Measurements from ENCODE around the gene TNN. TPM values are rescaled to one million over a fixed set of nuclear protein-coding genes. Genes with fewer than 3 reads are reported as not detected.

The TNN gene
- total and polyA plus RNA-seq, 8 donors: 0.06 to 1.1 (median 0.14) TPM; not detected in 5

DNA sequence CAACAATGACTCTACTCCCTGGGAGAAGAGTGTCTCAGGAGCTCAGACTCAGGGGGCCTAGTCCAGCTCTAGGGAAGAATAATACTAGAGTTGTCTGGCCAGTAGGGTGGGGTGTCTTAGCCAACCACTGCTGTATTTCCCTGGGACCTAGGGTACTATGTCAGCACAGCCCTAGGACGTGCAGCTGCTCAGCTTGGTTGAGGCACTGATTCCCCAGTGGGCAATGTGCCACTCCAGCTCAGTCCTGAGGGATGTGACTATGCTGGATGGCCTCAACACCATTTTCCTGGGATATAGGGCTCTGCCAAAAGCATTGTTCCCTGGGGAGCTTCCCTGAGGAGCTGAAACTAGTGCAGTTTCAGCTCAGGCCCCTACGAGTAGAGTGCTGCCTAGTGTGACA is 47.4 kb downstream of the TNN start:
- no peaks in the 10 kb centered on the region for H3K36me3 ChIP-seq
- H3K9me3 ChIP-seq: peaks cover 0 to 18% (median 14%) of the 10 kb centered on the region in 4 donors
- H3K27ac ChIP-seq: no peak overlapping the region
- no peak overlapping the region for H3K4me3 ChIP-seq
- WGBS, 5 donors: 60 to 79% (median 75%) methylated on average over 2 of the region's 2 CpGs
- H3K4me1 ChIP-seq: no peaks in the 10 kb centered on the region
- intact Hi-C loops (cut with DNase I; ENCODE audit: low total_unique reads): no loop called here
- H3K27me3 ChIP-seq: no peaks in the 10 kb centered on the region
- no peak for DNase-seq
- TF ChIP-seq POLR2AphosphoS5 (IDR thresholded peaks at IDR 0.05): no peak
- TF ChIP-seq CTCF (IDR thresholded peaks at IDR 0.05): no peak
- TF ChIP-seq EP300 (IDR thresholded peaks at IDR 0.05): no peak
- TF ChIP-seq POLR2A (IDR thresholded peaks at IDR 0.05): no peak

DNA sequence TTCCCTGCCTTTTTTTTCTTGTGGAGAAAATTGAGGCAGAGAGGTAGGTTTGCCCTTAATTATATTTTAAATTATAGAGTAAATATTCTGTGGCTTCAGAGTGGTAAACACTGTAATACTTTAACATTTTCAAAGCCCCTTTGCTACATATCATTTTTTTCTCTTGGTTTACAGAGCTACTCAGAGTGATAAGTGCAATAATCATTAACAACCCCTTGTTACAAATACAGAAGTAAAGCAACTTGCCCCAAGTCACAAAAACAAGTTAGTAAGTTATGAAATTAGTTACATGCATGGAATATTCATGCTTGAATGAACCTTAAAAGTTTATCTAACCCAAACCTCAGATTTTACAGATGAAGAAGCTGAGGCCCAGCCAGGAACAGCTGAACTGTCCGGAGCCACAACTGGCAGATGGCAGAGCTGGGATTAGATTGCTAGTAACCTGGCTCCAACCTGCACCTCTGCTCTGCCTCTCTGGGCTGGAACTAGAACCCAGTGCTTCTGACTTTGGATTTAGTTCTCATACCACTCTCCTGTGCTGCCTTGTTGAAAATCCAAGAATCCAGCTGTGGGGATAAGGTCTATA is 48.7 kb downstream of the TNN start:
- WGBS, 5 donors: 57 to 93% (median 76%) methylated on average over 1 of the region's 1 CpG
- Histone ChIP-seq H3K36me3 (no peaks in the 10 kb centered on the region), H3K27ac (no peak overlapping the region), H3K4me1 (no peaks in the 10 kb centered on the region), H3K27me3 (no peaks in the 10 kb centered on the region), H3K4me3 (no peak overlapping the region), H3K9me3 (peaks cover 0 to 18% (median 14%) of the 10 kb centered on the region in 4 donors)
- DNase-seq: no peak
- TF ChIP-seq EP300 (IDR thresholded peaks at IDR 0.05) (no peak), CTCF (IDR thresholded peaks at IDR 0.05) (no peak), POLR2A (IDR thresholded peaks at IDR 0.05) (no peak), POLR2AphosphoS5 (IDR thresholded peaks at IDR 0.05) (no peak)
- intact Hi-C loops (cut with DNase I; ENCODE audit: low total_unique reads): no loop called here

GRCh38 chr1:175116903-175117302 is 49.3 kb downstream of the TNN start:
- WGBS, 5 donors: 74 to 84% (median 77%) methylated on average over 11 of the region's 11 CpGs
- H3K4me1 ChIP-seq: no peaks in the 10 kb centered on the region
- DNase-seq: no peak
- H3K4me3 ChIP-seq: no peak overlapping the region
- no peaks in the 10 kb centered on the region for H3K36me3 ChIP-seq
- intact Hi-C loops (cut with DNase I; ENCODE audit: low total_unique reads): no loop called here
- no peaks in the 10 kb centered on the region for H3K27me3 ChIP-seq
- peaks cover 0 to 18% (median 14%) of the 10 kb centered on the region in 4 donors for H3K9me3 ChIP-seq
- TF ChIP-seq EP300 (IDR thresholded peaks at IDR 0.05) (no peak), POLR2AphosphoS5 (IDR thresholded peaks at IDR 0.05) (no peak), CTCF (IDR thresholded peaks at IDR 0.05) (no peak), POLR2A (IDR thresholded peaks at IDR 0.05) (no peak)
- no peak overlapping the region for H3K27ac ChIP-seq

DNA sequence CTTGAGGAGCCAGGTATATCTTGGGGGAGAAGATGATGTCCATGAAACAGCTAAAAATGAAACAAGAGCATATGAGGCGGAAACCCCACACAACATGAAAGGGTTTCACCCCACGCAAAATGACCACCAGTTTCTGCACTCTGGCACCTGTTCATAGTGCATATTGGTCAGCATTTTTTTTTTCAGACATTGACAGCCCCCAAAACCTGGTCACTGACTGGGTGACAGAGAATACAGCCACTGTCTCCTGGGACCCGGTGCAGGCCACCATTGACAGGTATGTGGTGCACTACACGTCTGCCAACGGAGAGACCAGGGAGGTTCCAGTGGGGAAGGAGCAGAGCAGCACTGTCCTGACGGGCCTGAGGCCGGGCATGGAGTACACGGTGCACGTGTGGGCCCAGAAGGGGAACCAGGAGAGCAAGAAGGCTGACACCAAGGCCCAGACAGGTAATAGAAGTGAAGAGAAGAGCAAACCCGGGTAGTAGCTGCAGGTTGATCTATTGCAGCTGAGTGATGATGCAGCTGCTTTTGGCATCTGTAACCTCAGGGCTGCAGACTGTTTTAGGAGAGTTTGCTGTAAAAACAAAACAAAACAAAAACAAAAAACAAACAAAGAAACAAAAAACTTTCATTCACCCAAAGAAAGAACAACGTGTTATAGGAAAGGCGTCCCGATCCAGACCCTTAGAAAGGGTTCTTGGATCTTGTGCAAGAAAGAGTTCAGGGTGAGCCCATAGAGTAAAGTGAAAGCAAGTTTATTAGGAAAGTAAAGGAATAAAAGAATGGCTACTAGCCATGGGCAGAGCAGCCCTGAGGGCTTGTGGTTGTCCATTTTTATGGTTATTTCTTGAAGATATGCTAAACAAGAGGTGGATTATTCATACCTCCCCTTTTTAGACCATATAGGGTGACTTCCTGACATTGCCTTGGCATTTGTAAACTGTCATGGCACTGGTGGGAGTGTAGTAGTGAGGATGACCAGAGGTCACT is 51.0 kb downstream of the TNN start:
- H3K4me3 ChIP-seq: no peak overlapping the region
- WGBS, 5 donors: 82 to 90% (median 86%) methylated on average over 13 of the region's 13 CpGs
- peaks cover 0 to 8% (median 4%) of the 10 kb centered on the region in 4 donors for H3K9me3 ChIP-seq
- no peaks in the 10 kb centered on the region for H3K36me3 ChIP-seq
- no peaks in the 10 kb centered on the region for H3K4me1 ChIP-seq
- intact Hi-C loops (cut with DNase I; ENCODE audit: low total_unique reads): no loop called here
- no peak overlapping the region for H3K27ac ChIP-seq
- no peak for TF ChIP-seq EP300 (IDR thresholded peaks at IDR 0.05)
- TF ChIP-seq POLR2A (IDR thresholded peaks at IDR 0.05): no peak
- no peak for TF ChIP-seq CTCF (IDR thresholded peaks at IDR 0.05)
- no peak for TF ChIP-seq POLR2AphosphoS5 (IDR thresholded peaks at IDR 0.05)
- DNase-seq: no peak
- no peaks in the 10 kb centered on the region for H3K27me3 ChIP-seq

Data from stomach (tissue), 9 donors.